GM12864 (cell line): ENCODE data around the gene CSNK1G1.
"Not testable (repeated sequence)": the region's sequence is repeated elsewhere in the genome, so short reads cannot be mapped to it uniquely, and the experiment has no call there.

Experiments used
- DNase-seq: peaks from one replicate; pipeline ENCODE4 v3.0.0-alpha.2; 2011; ENCODE audit warnings: low read depth
- H3K4me3 ChIP-seq: 2 replicates; pipeline ENCODE4 v1.5.1; 2011; ENCODE audit warnings: mild to moderate bottlenecking, low read depth, low read length, control low read depth
- CTCF ChIP-seq: IDR thresholded peaks from 2 replicates; pipeline ENCODE4 v1.5.1; 2011; ENCODE audit warnings: low read depth, mild to moderate bottlenecking, moderate library complexity, low read length, control low read depth, inconsistent platforms; ENCODE audit errors: missing control alignments

CSNK1G1 gene

DNA sequence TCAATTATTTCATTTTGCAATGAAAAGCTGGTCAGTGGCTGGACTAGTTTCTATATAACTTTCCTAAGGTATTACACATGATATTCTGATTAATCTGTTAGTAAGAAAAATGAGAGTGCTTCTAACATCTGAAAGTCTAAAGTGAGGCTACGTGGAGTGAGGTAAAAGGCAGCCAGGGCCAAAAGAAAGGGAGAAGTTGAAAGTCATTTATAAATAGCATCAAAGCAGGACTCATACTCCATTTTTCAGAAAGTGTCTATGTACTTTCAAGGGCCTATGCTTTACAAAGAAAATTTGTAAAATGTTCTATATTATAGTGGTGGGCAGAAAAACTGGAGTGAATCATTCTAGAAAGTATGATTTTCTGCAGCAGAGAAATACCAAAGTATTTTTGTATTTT lies 80.0 kb downstream of the CSNK1G1 start:
- no peak overlapping the region for H3K4me3 ChIP-seq
- DNase-seq: no peak
- no peak for TF ChIP-seq CTCF

GRCh38 chr15:64274341-64274950 lies 81.5 kb downstream of the CSNK1G1 start:
- no peak for TF ChIP-seq CTCF
- DNase-seq: no peak
- no peak overlapping the region for H3K4me3 ChIP-seq

- H3K4me3 ChIP-seq: no peak overlapping the region
- no peak for TF ChIP-seq CTCF
- no peak for DNase-seq
Observed at GRCh38 chr15:64267331-64267973, 88.5 kb downstream of the CSNK1G1 start.

DNA sequence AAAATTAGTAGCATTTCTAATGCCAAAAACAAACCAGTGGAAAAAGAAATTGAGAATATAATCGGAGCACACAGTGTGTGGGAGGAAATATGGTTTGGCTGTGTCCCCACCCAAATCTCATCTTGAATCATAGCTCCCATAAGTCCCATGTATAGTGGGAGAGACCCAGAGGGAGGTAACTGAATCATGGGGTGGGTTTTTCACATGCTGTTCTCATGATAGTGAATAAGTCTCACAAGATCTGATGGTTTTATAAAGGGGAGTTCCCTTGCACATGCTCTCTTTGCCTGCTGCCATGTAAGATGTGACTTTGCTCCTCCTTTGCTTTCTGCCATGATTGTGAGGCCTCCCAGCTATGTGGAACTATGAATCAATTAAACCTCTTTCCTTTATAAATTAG lies 90.8 kb downstream of the CSNK1G1 start:
- not testable (repeated sequence) for DNase-seq, H3K4me3 ChIP-seq

- TF ChIP-seq CTCF: no peak
- H3K4me3 ChIP-seq: no peak overlapping the region
- no peak for DNase-seq
Observed at GRCh38 chr15:64264502-64264901, 91.5 kb downstream of the CSNK1G1 start.

DNA sequence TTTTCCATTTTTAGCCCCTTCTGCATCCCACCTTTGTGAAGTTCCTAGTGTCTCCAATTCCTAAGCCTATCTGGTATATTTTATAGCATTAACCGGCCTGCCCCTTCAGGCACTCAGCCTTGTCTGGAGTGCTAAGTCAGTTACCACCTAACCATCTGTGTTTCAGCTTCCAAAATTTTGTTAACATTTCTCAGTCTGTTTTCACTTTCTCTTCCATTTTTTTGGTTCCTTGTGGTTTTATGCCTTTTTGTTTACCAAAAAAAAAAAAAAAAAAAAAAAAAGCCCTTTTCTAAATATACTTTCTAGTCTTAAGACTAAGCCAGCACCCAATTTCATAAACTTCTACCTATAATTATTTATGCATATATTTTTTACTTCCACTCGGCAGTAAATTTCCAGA lies 92.4 kb downstream of the CSNK1G1 start:
- DNase-seq: peak; percentile 25
- H3K4me3 ChIP-seq: no peak overlapping the region
- no peak for TF ChIP-seq CTCF

DNA sequence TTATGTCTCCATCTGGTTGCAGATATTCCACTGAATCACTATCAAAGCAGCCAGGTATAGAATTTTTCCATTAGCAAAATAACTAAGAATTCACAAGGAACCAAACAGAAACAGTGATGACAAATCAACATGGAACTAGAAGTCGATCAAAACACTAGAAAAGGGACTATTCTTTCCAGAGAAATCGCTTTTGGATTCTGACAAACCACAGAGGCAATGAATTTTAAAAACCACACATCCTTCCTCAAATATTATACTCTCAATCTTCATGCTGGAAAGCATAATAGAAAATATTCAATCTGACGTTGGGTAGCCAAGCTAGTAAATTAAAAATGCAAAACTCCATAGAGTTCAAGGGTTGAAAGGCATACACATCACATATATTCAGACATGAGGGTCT lies 99.9 kb downstream of the CSNK1G1 start:
- DNase-seq: no peak
- no peak for TF ChIP-seq CTCF
- no peak overlapping the region for H3K4me3 ChIP-seq
